Raji (cell line): ENCODE data around the gene ANG.

Experiments used
- POLR2A ChIP-seq: IDR thresholded peaks from 2 replicates; pipeline ENCODE4 v1.6.1; 2011; ENCODE audit warnings: low read depth, low read length, control low read depth; ENCODE audit not compliant: insufficient read depth

The ANG gene

GRCh38 chr14:20684662-20685456 is 3.7 kb upstream of the ANG start:
- TF ChIP-seq POLR2A, result no peak

DNA sequence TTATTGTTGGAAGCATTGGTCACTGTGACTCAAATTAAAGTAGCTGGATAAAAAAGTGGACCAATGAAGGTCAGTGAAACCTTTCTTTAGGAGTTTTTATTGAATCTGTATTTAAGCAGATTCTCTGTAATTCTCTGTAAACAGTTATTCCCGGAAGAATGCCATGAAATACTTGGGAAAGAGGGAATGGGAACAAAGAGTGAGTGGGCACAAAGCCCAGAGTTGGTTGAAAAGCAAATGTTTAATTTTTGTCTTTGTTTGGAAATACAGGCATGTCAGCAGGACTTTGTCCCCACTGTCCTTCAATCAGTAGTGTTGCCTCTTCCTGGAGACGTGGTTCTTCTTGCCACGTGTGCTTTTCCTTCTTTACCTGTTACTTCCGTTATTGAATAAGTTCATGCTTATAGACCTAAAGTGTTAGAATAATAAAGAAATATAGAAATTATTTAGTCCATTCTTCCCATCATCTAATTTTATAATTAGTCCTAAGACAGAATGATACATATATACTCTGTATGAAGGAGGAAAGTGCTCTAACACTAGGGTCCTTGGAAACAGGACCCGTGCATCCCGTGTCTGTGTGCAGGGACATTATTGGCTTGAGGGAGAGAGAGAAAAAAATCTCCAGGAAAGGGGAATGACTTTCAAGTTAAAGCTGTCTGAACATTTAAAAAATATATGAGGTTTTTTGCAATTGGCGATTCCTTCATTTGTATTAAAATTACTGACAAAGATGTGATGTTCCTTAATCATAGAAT is 2.0 kb upstream of the ANG start:
- no peak for TF ChIP-seq POLR2A

- no peak for TF ChIP-seq POLR2A
These were observed 1.0 kb upstream of the ANG start for GRCh38 chr14:20687362-20688166.

- TF ChIP-seq POLR2A, result no peak
These were observed 2.5 kb downstream of the ANG start for GRCh38 chr14:20690848-20691640.

DNA sequence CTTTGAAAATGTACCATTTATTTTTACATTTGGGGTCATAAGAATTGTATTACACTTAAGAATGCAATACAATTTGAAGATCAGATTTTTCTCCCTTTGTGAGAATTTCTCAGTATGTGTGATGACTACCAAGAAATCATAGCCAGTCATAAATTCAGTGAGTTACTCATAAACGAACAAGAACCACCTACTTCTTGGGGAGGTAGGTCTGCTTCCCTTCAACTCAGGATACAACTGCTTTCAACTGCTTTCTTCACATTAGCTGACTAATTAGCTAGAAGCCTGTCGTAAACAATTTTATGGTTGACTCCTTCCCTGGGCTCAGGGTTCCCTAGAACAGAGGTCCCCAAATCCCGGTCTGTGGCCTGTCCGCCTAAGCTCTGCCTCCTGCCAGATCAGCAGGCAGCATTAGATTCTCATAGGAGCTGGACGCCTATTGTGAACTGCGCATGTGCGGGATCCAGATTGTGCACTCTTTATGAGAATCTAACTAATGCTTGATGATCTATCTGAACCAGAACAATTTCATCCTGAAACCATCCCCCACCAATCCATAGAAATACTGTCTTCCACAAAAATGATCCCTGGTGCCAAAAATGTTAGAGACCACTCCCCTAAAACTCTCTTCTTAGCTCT is 3.7 kb downstream of the ANG start:
- no peak for TF ChIP-seq POLR2A

DNA sequence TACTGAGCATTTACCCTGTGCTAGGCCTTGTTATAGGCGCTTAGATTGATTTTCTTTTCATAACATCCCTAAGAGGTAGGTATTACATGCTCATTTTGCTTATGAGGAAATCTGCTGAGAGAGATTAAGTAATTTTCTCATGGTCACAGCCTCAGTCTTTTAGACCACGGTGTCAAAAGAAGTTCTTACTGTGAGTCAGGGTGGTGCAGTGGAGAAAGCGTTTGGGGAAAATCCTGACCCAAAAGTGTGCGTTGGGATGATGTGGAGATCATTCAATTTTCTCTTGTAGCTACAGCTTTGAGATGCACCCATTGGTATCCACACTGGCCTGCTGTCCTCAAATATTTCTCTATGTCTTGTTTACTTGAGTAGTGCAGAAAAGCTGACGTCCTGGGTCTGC is 8.2 kb downstream of the ANG start:
- TF ChIP-seq POLR2A, result no peak

DNA sequence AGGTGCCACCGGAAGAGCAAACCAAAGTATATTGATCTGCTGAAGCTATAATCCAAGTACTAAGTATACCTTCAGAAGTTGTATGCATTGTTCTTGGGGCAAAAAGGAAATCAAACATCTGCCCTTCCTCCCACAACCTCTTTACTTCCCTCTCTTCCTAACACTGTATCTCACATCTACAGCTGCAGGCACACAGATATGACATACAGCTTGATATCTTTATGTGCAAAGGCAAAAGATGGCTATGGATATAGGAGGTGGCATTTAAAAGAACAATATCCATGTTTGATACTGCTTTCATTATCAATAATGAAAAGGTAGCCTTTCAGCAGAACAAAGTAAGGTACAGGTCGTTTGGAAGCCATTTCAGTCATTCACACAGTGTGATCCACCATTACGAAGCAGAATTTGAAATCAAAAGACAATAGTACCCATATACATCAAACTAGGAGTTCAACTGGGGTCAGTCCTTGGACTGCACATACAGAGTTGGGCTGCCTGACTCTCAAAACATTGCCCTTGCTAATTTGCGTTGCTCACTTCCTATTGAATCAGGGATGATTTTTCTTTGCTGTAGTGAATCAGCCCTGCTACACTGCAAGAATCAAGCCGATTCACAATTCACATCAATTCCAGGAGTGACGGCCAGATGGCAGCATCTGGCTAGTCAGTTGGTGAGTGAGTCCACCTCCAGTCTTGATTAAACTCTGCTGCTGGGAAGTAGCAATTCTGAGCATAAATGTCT is 8.9 kb downstream of the ANG start:
- no peak for TF ChIP-seq POLR2A

DNA sequence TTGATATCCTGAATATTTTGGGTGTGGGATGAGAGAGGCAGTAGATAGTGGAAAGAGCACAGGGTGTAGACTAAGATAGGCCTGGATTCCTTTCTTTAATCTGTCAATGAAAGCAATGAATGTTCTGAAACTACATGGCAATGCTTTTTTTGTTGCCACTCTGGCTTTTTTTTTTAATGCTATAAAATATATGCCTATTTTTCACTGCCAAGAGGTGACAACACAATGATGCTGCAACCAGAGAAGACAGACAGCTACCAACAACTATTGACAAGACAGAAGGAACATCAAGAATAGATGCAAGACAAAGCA is 9.4 kb downstream of the ANG start:
- no peak for TF ChIP-seq POLR2A

DNA sequence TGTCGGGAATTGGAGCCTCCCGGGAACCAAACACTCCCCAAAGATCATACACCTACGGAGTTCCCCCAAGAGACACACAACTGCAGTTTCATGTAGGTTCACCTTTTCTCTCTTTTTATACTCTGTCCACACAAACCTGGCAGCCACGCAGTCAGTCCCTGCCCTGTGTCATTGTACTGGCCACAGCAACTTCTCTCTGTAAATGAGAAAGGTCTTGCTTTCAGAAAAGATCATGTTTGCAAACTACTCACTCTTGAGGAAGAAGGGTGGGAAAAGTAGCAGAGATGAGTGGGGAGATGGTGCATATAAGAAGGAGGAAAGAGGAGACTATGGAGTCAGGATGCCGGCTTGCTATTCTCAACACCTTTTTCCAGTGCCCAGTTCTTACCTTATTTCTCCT is 10.4 kb downstream of the ANG start:
- TF ChIP-seq POLR2A, result no peak

DNA sequence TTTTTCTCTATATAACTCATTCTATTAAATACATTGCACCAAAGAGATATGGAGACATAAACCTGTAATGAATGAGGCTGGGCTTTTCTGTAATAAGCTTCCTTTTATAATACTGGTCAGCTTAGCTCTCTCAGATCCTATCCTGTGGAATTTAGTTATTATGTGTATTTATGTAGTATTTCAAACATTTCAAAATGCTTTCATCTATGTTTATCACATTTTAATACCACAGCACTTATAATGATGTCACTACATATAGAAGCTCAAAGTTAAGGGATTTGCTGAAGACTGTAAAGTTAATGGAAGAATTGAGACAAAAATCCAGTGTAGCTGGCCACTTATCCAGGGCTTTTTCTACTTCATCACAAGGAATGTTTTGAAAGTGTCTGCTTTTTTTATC is 11.4 kb downstream of the ANG start:
- no peak for TF ChIP-seq POLR2A

- no peak for TF ChIP-seq POLR2A
These were observed 18.2 kb downstream of the ANG start for GRCh38 chr14:20706657-20707355.

- no peak for TF ChIP-seq POLR2A
These were observed 19.1 kb downstream of the ANG start for GRCh38 chr14:20707622-20708021.

GRCh38 chr14:20711261-20711660 is 22.7 kb downstream of the ANG start:
- TF ChIP-seq POLR2A, result no peak

GRCh38 chr14:20711685-20712084 is 23.1 kb downstream of the ANG start:
- TF ChIP-seq POLR2A, result no peak

- TF ChIP-seq POLR2A, result no peak
These were observed 24.3 kb downstream of the ANG start for GRCh38 chr14:20712904-20713303.
